ENCODE measurements around the gene TRA2B. TPM values are rescaled to one million over a fixed set of nuclear protein-coding genes. Genes with fewer than 3 reads are reported as not detected.
A peak's percentile ranks its signal among the peaks of the same experiment; 100 is the strongest.

Gene TRA2B
- total and polyA plus RNA-seq, 4 experiments from 2014 or later = 121 to 181 (median 179) TPM

- Histone ChIP-seq H3K4me3 (ENCODE audit: low read length in 2 of 2) (no peak overlapping the region), H3K4me1 (ENCODE audit: insufficient read depth, low read length) (peaks cover 10% of the 10 kb centered on the region), H3K36me3 (ENCODE audit: insufficient read depth, low read length) (peaks cover 99% of the 10 kb centered on the region), H3K27ac (ENCODE audit: low read depth, low read length) (no peak overlapping the region), H3K9me3 (ENCODE audit: control insufficient read depth in 1 of 2, low read length in 2 of 2) (no peaks in the 10 kb centered on the region), H3K27me3 (ENCODE audit: insufficient read depth, low read length) (no peaks in the 10 kb centered on the region)
- intact Hi-C loops (cut with micrococcal nuclease) = no loop called here
- Mint-ChIP-seq H3K36me3 (peaks cover 82 to 94% of the 10 kb centered on the region in 2 donors), H3K4me3 (no peak overlapping the region), H3K27me3 (no peaks in the 10 kb centered on the region), H3K9me3 (peaks cover 0 to 5% (median 0%) of the 10 kb centered on the region in 8 donors), H3K4me1 (peaks cover 13 to 31% (median 16%) of the 10 kb centered on the region in 4 donors), H3K27ac (peak overlapping the region in 3 of 7 donors; percentile 41 to 57 (median 49))
- no peak for DNase-seq
- ChIA-PET CTCF (ENCODE audit: partially characterized antibody) (interaction anchor here (0.7 kb wide), 1 partner anchor 23 kb away, joined by 3 read pairs; no protein-coding TSS in a partner anchor), POLR2A (ENCODE audit: partially characterized antibody) (interaction anchor here (1.0 to 3.3 kb wide), 3 partner anchors 12 to 23 kb away, joined by 3 to 30 read pairs (median 3); partner anchors contain the start of gene TRA2B)
These were observed 17.6 kb downstream of the TRA2B start for GRCh38 chr3:185920184-185920583.

- H3K27me3 ChIP-seq (ENCODE audit: insufficient read depth, low read length) = no peaks in the 10 kb centered on the region
- Mint-ChIP-seq H3K27me3 (no peaks in the 10 kb centered on the region), H3K36me3 (peaks cover 53 to 71% of the 10 kb centered on the region in 2 donors), H3K4me1 (peaks cover 0 to 6% (median under 1%) of the 10 kb centered on the region in 4 donors), H3K9me3 (peaks cover 0 to 5% (median 0%) of the 10 kb centered on the region in 8 donors), H3K27ac (peak overlapping the region in 4 of 7 donors; percentile 7 to 88 (median 62)), H3K4me3 (no peak overlapping the region)
- POLR2A ChIA-PET (ENCODE audit: partially characterized antibody) = no interaction called here
- no peak overlapping the region for H3K4me3 ChIP-seq (ENCODE audit: low read length in 2 of 2)
- CTCF ChIA-PET (ENCODE audit: partially characterized antibody) = interaction anchor here (2.3 kb wide), 1 partner anchor 27 kb away, joined by 5 read pairs; no protein-coding TSS in a partner anchor
- no peaks in the 10 kb centered on the region for H3K4me1 ChIP-seq (ENCODE audit: insufficient read depth, low read length)
- H3K36me3 ChIP-seq (ENCODE audit: insufficient read depth, low read length) = peaks cover 67% of the 10 kb centered on the region
- DNase-seq = no peak
- H3K27ac ChIP-seq (ENCODE audit: low read depth, low read length) = no peak overlapping the region
- intact Hi-C loops (cut with micrococcal nuclease) = no loop called here
- no peaks in the 10 kb centered on the region for H3K9me3 ChIP-seq (ENCODE audit: control insufficient read depth in 1 of 2, low read length in 2 of 2)
These were observed 21.6 kb downstream of the TRA2B start for GRCh38 chr3:185916042-185916833.

- H3K27me3 Mint-ChIP-seq = no peaks in the 10 kb centered on the region
- Histone ChIP-seq H3K4me3 (ENCODE audit: low read length in 2 of 2) (no peak overlapping the region), H3K4me1 (ENCODE audit: insufficient read depth, low read length) (no peaks in the 10 kb centered on the region), H3K36me3 (ENCODE audit: insufficient read depth, low read length) (peaks cover 61% of the 10 kb centered on the region), H3K27ac (ENCODE audit: low read depth, low read length) (no peak overlapping the region), H3K27me3 (ENCODE audit: insufficient read depth, low read length) (no peaks in the 10 kb centered on the region), H3K9me3 (ENCODE audit: control insufficient read depth in 1 of 2, low read length in 2 of 2) (no peaks in the 10 kb centered on the region)
- no peak overlapping the region for H3K4me3 Mint-ChIP-seq
- intact Hi-C loops (cut with micrococcal nuclease) = loop anchor here (2.0 kb wide), 1 partner anchor 19 kb away; no protein-coding TSS in a partner anchor
- peaks cover under 1 to 4% (median 1%) of the 10 kb centered on the region in 4 donors for H3K4me1 Mint-ChIP-seq
- no peak for DNase-seq
- peaks cover 0 to 5% (median 0%) of the 10 kb centered on the region in 8 donors for H3K9me3 Mint-ChIP-seq
- peaks cover 47 to 66% of the 10 kb centered on the region in 2 donors for H3K36me3 Mint-ChIP-seq
- ChIA-PET CTCF (ENCODE audit: partially characterized antibody) (interaction anchor here (2.3 kb wide), 1 partner anchor 28 kb away, joined by 5 read pairs; no protein-coding TSS in a partner anchor), POLR2A (ENCODE audit: partially characterized antibody) (interaction anchor here (4.8 kb wide), 1 partner anchor 10 kb away, joined by 44 read pairs; no protein-coding TSS in a partner anchor)
- H3K27ac Mint-ChIP-seq = peak overlapping the region in 3 of 7 donors; percentile 1 to 79 (median 49)
These were observed 22.2 kb downstream of the TRA2B start for GRCh38 chr3:185915642-185916041.

- H3K36me3 ChIP-seq (ENCODE audit: insufficient read depth, low read length) = peaks cover 55% of the 10 kb centered on the region
- Mint-ChIP-seq H3K9me3 (peaks cover 0 to 10% (median 0%) of the 10 kb centered on the region in 8 donors), H3K4me3 (peak overlapping the region in 1 of 8 donors; percentile 18), H3K27ac (peak overlapping the region in 4 of 7 donors; percentile 37 to 79 (median 51)), H3K4me1 (peaks cover 4 to 7% (median 6%) of the 10 kb centered on the region in 4 donors), H3K27me3 (no peaks in the 10 kb centered on the region), H3K36me3 (peaks cover 42 to 61% of the 10 kb centered on the region in 2 donors)
- no peaks in the 10 kb centered on the region for H3K4me1 ChIP-seq (ENCODE audit: insufficient read depth, low read length)
- no peak for DNase-seq
- POLR2A ChIA-PET (ENCODE audit: partially characterized antibody) = interaction anchor here (4.3 to 4.8 kb wide), 2 partner anchors 10 to 22 kb away, joined by 35 to 44 read pairs; partner anchors contain the start of gene TRA2B
- intact Hi-C loops (cut with micrococcal nuclease) = loop anchor here (2.0 kb wide), 1 partner anchor 20 kb away; no protein-coding TSS in a partner anchor
- no peaks in the 10 kb centered on the region for H3K27me3 ChIP-seq (ENCODE audit: insufficient read depth, low read length)
- CTCF ChIA-PET (ENCODE audit: partially characterized antibody) = interaction anchor here (1.0 kb wide), 1 partner anchor 28 kb away, joined by 4 read pairs; no protein-coding TSS in a partner anchor
- no peaks in the 10 kb centered on the region for H3K9me3 ChIP-seq (ENCODE audit: control insufficient read depth in 1 of 2, low read length in 2 of 2)
- no peak overlapping the region for H3K4me3 ChIP-seq (ENCODE audit: low read length in 2 of 2)
- H3K27ac ChIP-seq (ENCODE audit: low read depth, low read length) = no peak overlapping the region
These were observed 22.7 kb downstream of the TRA2B start for GRCh38 chr3:185914911-185915629.

- peaks cover 4 to 9% (median 7%) of the 10 kb centered on the region in 4 donors for H3K4me1 Mint-ChIP-seq
- Histone ChIP-seq H3K4me3 (ENCODE audit: low read length in 2 of 2) (no peak overlapping the region), H3K9me3 (ENCODE audit: control insufficient read depth in 1 of 2, low read length in 2 of 2) (no peaks in the 10 kb centered on the region), H3K4me1 (ENCODE audit: insufficient read depth, low read length) (no peaks in the 10 kb centered on the region), H3K36me3 (ENCODE audit: insufficient read depth, low read length) (peaks cover 37% of the 10 kb centered on the region), H3K27me3 (ENCODE audit: insufficient read depth, low read length) (no peaks in the 10 kb centered on the region), H3K27ac (ENCODE audit: low read depth, low read length) (no peak overlapping the region)
- peaks cover 0 to 8% (median 0%) of the 10 kb centered on the region in 8 donors for H3K9me3 Mint-ChIP-seq
- ChIA-PET POLR2A (ENCODE audit: partially characterized antibody) (interaction anchor here (0.7 to 4.8 kb wide), 5 partner anchors 12 to 654 kb away, joined by 3 to 44 read pairs (median 4); partner anchors contain the start of genes TBCCD1 and TRA2B), CTCF (ENCODE audit: partially characterized antibody) (interaction anchor here (1.0 to 3.2 kb wide), 3 partner anchors 9 to 30 kb away, joined by 3 to 22 read pairs (median 7); no protein-coding TSS in a partner anchor)
- H3K36me3 Mint-ChIP-seq = peaks cover 24 to 46% of the 10 kb centered on the region in 2 donors
- no peak overlapping the region for H3K4me3 Mint-ChIP-seq
- peak overlapping the region in 4 of 7 donors; percentile 17 to 82 (median 41) for H3K27ac Mint-ChIP-seq
- intact Hi-C loops (cut with micrococcal nuclease) = no loop called here
- no peak for DNase-seq
- no peaks in the 10 kb centered on the region for H3K27me3 Mint-ChIP-seq
These were observed 24.6 kb downstream of the TRA2B start for GRCh38 chr3:185912929-185913901.

DNA sequence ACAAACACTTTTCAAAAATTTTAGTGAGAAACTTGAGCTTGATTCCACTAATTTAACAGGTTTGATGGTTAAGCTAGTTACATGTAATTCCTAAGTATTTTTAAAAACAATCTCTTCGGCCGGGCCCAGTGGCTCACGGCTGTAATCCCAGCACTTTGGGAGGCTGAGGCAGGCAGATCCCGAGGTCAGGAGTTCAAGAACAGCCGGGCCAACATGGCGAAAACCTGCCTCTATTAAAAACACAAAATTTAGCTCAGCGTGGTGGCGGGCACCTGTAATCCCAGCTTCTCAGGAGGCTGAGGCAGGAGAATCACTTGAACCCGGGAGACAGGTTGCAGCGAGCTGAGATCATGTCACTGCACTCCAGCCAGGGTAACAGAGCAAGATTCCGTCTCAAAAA lies 25.3 kb downstream of the TRA2B start:
- ChIA-PET CTCF (ENCODE audit: partially characterized antibody) (interaction anchor here (1.0 to 3.2 kb wide), 3 partner anchors 10 to 31 kb away, joined by 3 to 22 read pairs (median 7); no protein-coding TSS in a partner anchor), POLR2A (ENCODE audit: partially characterized antibody) (interaction anchor here (0.7 to 4.8 kb wide), 6 partner anchors 13 to 655 kb away, joined by 3 to 44 read pairs (median 4); partner anchors contain the start of genes TBCCD1 and TRA2B)
- H3K27me3 ChIP-seq (ENCODE audit: insufficient read depth, low read length) = no peaks in the 10 kb centered on the region
- no peaks in the 10 kb centered on the region for H3K4me1 ChIP-seq (ENCODE audit: insufficient read depth, low read length)
- H3K36me3 ChIP-seq (ENCODE audit: insufficient read depth, low read length) = peaks cover 31% of the 10 kb centered on the region
- H3K27ac ChIP-seq (ENCODE audit: low read depth, low read length) = no peak overlapping the region
- Mint-ChIP-seq H3K4me3 (no peak overlapping the region), H3K36me3 (peaks cover 21 to 39% of the 10 kb centered on the region in 2 donors), H3K27ac (peak overlapping the region in 3 of 7 donors; percentile 22 to 82 (median 49)), H3K4me1 (peaks cover 4 to 9% (median 7%) of the 10 kb centered on the region in 4 donors), H3K9me3 (peaks cover 0 to 8% (median 0%) of the 10 kb centered on the region in 8 donors), H3K27me3 (no peaks in the 10 kb centered on the region)
- intact Hi-C loops (cut with micrococcal nuclease) = no loop called here
- no peak overlapping the region for H3K4me3 ChIP-seq (ENCODE audit: low read length in 2 of 2)
- no peaks in the 10 kb centered on the region for H3K9me3 ChIP-seq (ENCODE audit: control insufficient read depth in 1 of 2, low read length in 2 of 2)
- no peak for DNase-seq

All from CD4-positive, alpha-beta memory T cell (primary cell).